GM19043 (cell line): ENCODE data around the gene EVL.

Experiments used
- ATAC-seq: cut with Tn5 transposase; IDR thresholded peaks from one replicate; pipeline ENCODE4 v1.9.1; 2021; ENCODE audit warnings: low read depth; ENCODE audit not compliant: unreplicated experiment

Gene EVL

GRCh38 chr14:100142073-100143040 is 77.1 kb downstream of the EVL start:
- ATAC-seq: no peak

- ATAC-seq: no peak
These were observed 78.3 kb downstream of the EVL start for GRCh38 chr14:100143523-100143922.

GRCh38 chr14:100143934-100144333 is 78.7 kb downstream of the EVL start:
- ATAC-seq: no peak

- ATAC-seq: no peak
These were observed 79.4 kb downstream of the EVL start for GRCh38 chr14:100144645-100144995.

- ATAC-seq: no peak
These were observed 79.9 kb downstream of the EVL start for GRCh38 chr14:100144996-100145646.

- no peak for ATAC-seq
These were observed 80.7 kb downstream of the EVL start for GRCh38 chr14:100145682-100146464.

- no peak for ATAC-seq
These were observed 81.4 kb downstream of the EVL start for GRCh38 chr14:100146531-100147091.

- no peak for ATAC-seq
These were observed 82.0 kb downstream of the EVL start for GRCh38 chr14:100147181-100147631.

GRCh38 chr14:100147691-100148464 is 82.7 kb downstream of the EVL start:
- ATAC-seq: no peak

- no peak for ATAC-seq
These were observed 83.9 kb downstream of the EVL start for GRCh38 chr14:100148837-100149731.

GRCh38 chr14:100149851-100150611 is 84.8 kb downstream of the EVL start:
- no peak for ATAC-seq

- no peak for ATAC-seq
These were observed 85.8 kb downstream of the EVL start for GRCh38 chr14:100150932-100151587.

- no peak for ATAC-seq
These were observed 86.9 kb downstream of the EVL start for GRCh38 chr14:100152091-100152490.

- ATAC-seq: no peak
These were observed 88.3 kb downstream of the EVL start for GRCh38 chr14:100153560-100153959.

- ATAC-seq: no peak
These were observed 89.9 kb downstream of the EVL start for GRCh38 chr14:100155049-100155621.

- no peak for ATAC-seq
These were observed 90.8 kb downstream of the EVL start for GRCh38 chr14:100155756-100156616.
